ENCODE measurements around the gene TCF12.

Gene TCF12

GRCh38 chr15:57183614-57184344 lies 265.3 kb downstream of the TCF12 start:
- no peak for TF ChIP-seq CTCF (IDR thresholded peaks at IDR 0.05; ENCODE audit: borderline replicate concordance, control extremely low read depth, extremely low read depth, insufficient read depth, missing control alignments)
- in situ Hi-C loops (cut with MboI; ENCODE audit: low sequenced_read_pairs, unreplicated experiment) = no loop called here
- no peak for DNase-seq (ENCODE audit: low spot score)

- no peak for TF ChIP-seq CTCF (IDR thresholded peaks at IDR 0.05; ENCODE audit: borderline replicate concordance, control extremely low read depth, extremely low read depth, insufficient read depth, missing control alignments)
Measured at GRCh38 chr15:57184502-57184901, 266.1 kb downstream of the TCF12 start.

GRCh38 chr15:57185507-57186074 lies 267.1 kb downstream of the TCF12 start:
- in situ Hi-C loops (cut with MboI; ENCODE audit: low sequenced_read_pairs, unreplicated experiment) = no loop called here
- TF ChIP-seq CTCF (IDR thresholded peaks at IDR 0.05; ENCODE audit: borderline replicate concordance, control extremely low read depth, extremely low read depth, insufficient read depth, missing control alignments) = no peak
- DNase-seq (ENCODE audit: low spot score) = no peak

More at GRCh38 chr15:57184502-57184901, 266.1 kb downstream of the TCF12 start:
- in situ Hi-C loops (cut with MboI; ENCODE audit: low sequenced_read_pairs, unreplicated experiment) = no loop called here
- DNase-seq (ENCODE audit: low spot score) = no peak

GRCh38 chr15:57189466-57189865 lies 271.0 kb downstream of the TCF12 start:
- in situ Hi-C loops (cut with MboI; ENCODE audit: low sequenced_read_pairs, unreplicated experiment) = no loop called here
- no peak for DNase-seq (ENCODE audit: low spot score)
- TF ChIP-seq CTCF (IDR thresholded peaks at IDR 0.05; ENCODE audit: borderline replicate concordance, control extremely low read depth, extremely low read depth, insufficient read depth, missing control alignments) = no peak

GRCh38 chr15:57190208-57190607 lies 271.8 kb downstream of the TCF12 start:
- in situ Hi-C loops (cut with MboI; ENCODE audit: low sequenced_read_pairs, unreplicated experiment) = no loop called here
- DNase-seq (ENCODE audit: low spot score) = no peak
- no peak for TF ChIP-seq CTCF (IDR thresholded peaks at IDR 0.05; ENCODE audit: borderline replicate concordance, control extremely low read depth, extremely low read depth, insufficient read depth, missing control alignments)

DNA sequence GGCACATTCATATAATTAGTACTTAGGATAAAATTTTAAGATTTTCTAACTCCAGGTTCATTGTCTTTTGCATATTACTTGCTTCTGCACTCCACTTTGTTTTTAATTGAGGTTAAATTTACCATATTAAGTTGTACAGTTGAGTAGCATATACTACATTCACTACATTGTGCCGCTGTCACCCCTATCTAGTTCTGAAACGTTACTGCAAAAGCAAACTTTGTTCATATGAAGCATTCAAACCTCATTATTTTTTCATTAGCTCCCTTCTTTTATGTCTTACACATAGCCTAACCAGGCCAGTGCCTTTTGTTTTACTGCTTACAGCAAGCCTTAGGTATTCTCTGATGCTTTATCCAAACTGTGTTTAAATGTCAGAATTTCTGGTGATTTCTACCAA lies 274.7 kb downstream of the TCF12 start:
- TF ChIP-seq CTCF (IDR thresholded peaks at IDR 0.05; ENCODE audit: borderline replicate concordance, control extremely low read depth, extremely low read depth, insufficient read depth, missing control alignments) = no peak
- DNase-seq (ENCODE audit: low spot score) = no peak
- in situ Hi-C loops (cut with MboI; ENCODE audit: low sequenced_read_pairs, unreplicated experiment) = no loop called here
